HG02943 (cell line): ENCODE measurements around the gene FBXW12.
"Not testable (repeated sequence)": the region's sequence is repeated elsewhere in the genome, so short reads cannot be mapped to it uniquely, and the experiment has no call there.

Experiments used
- ATAC-seq: cut with Tn5 transposase; IDR thresholded peaks from one replicate; pipeline ENCODE4 v1.9.1; 2021; ENCODE audit warnings: mild to moderate bottlenecking, low read depth, moderate library complexity; ENCODE audit not compliant: unreplicated experiment

The FBXW12 gene

DNA sequence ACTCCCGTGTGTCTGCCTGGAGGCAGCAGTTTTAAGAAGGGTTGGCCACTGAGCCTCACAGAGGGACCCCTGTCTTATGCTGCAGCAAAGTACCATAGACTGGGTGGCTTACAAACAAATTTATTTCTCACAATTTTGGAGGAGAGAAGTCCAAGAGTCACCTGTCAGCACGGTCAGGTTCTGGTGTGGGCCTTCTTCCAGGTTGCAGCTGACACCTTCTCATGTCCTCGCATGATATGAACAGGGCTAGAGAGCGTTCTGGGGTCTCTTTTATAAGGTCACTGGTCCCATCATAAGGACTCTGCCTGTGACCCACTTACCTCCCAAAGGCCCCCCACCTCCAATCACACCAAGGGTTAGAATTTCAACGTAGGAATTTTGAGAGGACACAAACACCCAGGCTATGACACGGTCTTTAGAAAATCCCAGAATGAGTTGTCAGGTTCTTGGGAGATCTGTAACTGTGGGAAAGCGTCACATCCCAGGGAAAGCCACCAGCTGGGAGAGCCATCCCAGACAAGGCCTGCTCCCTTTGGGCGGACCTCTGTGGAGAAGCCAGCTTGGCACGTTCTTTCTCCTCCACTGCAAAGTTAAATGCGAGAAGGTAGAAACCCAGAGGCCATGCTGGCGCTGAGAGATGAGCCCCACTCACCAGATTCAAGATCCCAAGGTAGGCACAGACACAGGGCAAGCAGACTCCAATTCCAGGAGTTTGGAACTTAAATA lies at the start of gene FBXW12:
Gene FBXW12, plus strand, starts transcription at position 569 of the 726 bp plus-strand sequence. CDS start 549 bp downstream, outside the sequence.
- no peak for ATAC-seq

DNA sequence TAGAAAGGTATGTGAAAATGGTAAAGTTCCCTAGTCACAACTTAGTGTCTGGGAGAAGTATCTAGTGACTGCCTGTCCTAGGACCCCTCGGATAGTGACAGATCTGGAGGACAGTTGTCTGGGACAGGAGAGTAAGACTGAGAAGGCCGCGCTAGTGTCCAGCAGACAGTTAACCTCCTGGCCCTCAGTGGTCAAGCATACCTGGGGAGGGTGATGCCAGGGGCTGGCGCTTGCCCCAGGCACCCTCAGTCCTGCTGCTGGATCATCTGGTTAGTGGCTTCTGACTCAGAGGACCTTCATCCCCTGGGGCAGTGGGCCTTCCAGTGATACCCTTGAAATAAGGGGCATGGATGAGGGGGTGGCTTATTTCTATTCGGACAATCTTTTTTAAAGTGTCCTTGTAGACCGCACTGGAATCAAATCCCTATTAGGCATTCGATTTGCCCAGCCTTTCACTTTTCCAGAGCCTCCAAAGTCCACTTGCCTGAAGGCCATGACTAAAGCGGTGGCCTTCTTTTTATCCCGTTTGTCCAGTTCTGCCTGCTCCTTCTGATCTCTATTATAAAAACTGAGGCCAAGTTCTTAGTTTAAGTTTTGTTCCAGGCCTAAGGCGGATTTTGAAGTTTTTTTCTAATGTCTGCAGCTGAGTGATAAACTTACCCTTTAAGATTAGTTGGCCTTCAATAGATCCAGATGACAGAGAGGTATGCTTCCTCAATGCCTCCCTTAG lies 40.1 kb upstream of the FBXW12 start:
- not testable (repeated sequence) for ATAC-seq

- not testable (repeated sequence) for ATAC-seq
Observed at GRCh38 chr3:48333346-48334245, 38.4 kb upstream of the FBXW12 start, which contains the start of gene SPINK8. Gene SPINK8, minus strand, starts transcription at chr3:48333661. Its CDS starts 5,320 bp downstream, at chr3:48328341.

DNA sequence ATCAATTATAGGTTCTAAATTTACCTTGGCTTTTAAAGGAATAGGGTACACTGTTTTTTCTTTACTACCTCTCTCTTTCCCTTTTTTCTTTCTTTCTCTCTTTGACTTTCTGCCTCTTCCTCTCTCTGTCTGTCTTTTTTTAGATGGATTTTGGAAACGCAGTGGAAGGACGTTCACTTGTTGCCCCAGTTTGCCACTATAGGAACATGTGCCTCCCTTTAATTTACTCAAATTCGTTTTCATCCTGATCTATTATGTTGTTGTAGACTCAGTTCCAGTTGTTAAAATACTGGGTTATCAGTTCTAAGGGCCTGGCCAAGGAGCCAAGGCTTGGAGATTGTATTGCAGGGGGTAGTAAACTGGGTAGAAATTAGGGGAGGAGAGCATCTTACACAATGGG lies 37.4 kb upstream of the FBXW12 start:
- no peak for ATAC-seq

- not testable (repeated sequence) for ATAC-seq
Observed at GRCh38 chr3:48335286-48335685, 36.7 kb upstream of the FBXW12 start.

GRCh38 chr3:48337536-48337935 lies 34.5 kb upstream of the FBXW12 start:
- ATAC-seq, result not testable (repeated sequence)

- ATAC-seq, result no peak
Observed at GRCh38 chr3:48338635-48339034, 33.4 kb upstream of the FBXW12 start.

DNA sequence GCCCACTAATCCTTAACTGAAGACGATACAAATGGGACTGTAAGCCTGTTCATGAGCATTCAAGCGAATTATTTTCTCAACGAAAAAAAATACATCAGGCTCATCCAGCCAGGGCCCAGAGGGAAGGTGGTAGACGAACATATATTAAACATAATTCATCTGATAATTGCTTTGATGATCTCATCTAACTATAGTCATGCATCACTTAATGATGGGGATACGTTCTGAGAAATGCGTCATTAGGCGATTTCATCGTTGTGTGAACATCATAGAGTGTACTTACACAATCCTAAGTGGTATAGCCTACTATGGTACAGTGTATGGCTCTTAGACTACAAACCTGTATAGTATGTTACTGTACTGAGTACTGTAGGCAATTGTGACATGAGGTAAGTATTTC lies 28.6 kb upstream of the FBXW12 start:
- ATAC-seq, result no peak

- no peak for ATAC-seq
Observed at GRCh38 chr3:48344867-48345507, 27.0 kb upstream of the FBXW12 start.

- no peak for ATAC-seq
Observed at GRCh38 chr3:48345946-48346572, 26.0 kb upstream of the FBXW12 start.

GRCh38 chr3:48347500-48347899 lies 24.5 kb upstream of the FBXW12 start:
- ATAC-seq, result no peak

- no peak for ATAC-seq
Observed at GRCh38 chr3:48352546-48352945, 19.5 kb upstream of the FBXW12 start.

DNA sequence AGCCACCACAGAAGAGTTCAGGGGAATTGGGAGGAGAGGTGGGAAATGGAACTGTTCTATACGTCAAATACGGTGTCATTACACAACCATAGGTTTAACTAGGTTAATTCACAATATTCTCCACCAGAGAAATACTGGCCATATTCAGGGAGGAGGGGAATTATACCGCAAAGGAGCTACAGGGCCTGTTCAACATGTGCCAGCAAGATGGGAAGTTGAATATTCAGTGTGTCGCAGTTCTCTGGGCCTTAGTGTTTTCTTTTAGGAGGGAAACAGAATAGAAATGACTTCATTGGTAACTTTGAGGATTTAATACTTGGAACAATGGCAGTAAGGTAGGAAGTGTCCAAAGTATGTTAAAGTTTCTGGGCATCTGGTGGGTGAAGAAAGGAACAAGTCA lies 18.0 kb upstream of the FBXW12 start:
- no peak for ATAC-seq

DNA sequence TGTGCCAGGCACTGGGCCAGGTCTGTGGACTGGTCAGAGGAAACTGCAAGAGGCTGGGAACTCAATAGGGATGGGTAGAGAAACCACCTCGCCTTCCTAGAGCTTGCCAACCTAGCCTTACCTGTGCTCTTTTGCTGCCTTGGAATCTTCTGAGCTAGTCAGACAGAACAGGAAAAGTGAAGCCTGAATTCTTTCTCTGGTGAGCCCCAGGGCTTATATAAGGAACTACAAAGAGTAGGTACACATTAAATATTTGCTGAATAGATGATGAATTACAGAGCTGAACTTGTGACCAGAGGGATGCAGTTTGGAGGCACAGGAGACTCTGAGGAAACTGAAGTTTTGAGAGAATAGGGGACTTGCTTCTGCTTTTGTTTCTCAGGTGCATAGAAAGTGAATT lies 15.6 kb upstream of the FBXW12 start:
- ATAC-seq, result no peak

GRCh38 chr3:48361928-48362327 lies 10.1 kb upstream of the FBXW12 start:
- no peak for ATAC-seq

DNA sequence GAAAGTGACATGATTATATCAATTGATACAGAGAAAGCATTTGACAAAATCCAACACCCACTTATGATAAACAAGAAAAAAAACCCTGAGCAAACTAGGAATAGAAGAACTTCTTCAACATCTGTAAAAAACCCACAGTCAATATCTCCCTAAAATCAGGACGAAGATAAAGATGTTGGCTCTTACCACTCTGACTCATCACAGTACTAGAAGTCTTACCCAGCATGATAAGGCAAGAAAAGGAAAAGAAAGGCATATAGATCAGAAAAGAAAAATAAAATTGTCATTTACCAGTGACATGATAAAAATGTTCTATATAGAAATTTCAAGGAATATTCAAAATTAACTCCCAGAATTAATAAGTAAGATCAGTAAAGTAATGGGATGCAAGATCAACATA lies 7.2 kb upstream of the FBXW12 start:
- ATAC-seq, result no peak

DNA sequence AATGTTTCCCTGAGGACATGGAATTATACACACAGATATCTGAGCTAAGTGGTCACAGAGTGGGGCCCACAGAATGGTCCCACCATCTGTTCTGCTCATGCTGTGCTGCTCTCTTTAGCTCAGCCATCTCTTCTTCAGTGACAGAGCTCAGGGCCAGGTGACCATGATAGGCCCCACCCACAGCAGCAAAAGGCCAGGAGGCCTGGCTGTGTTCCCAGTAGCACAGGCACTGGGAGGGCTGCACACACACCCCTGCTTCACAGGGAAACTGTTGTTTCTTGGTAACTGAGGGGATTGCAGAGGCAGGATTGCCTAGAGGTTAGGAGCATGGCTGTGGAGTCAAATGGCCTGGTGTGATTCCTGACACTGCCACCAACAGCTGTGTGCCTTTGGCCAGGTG lies 4.8 kb upstream of the FBXW12 start:
- no peak for ATAC-seq

- ATAC-seq, result no peak
Observed at GRCh38 chr3:48369693-48370332, 2.2 kb upstream of the FBXW12 start.

DNA sequence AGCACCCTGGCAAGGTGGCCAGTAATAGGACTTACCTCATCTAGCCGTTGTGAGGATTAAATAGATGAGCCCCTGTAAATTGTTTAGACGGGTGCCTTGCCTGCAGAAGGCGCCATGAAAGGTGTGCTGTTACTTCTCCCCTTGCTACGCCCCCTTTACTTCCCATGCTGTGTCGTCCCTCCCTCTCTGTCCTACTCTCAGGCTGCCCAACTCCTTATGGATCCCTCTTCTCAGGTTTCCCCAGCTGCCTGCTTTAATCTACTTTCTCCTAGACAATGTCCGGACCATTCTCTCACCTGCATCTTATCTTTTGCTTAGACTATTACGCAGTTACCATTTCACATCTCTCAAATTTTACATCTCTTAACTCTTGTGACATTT lies 1.7 kb upstream of the FBXW12 start:
- no peak for ATAC-seq
